Measurements from ENCODE around the gene CAPN10. TPM values are rescaled to one million over a fixed set of nuclear protein-coding genes. Genes with fewer than 3 reads are reported as not detected.

Gene CAPN10
- total and polyA plus RNA-seq, 4 donors, result 15.0 to 50.8 (median 41.8) TPM

- no peaks in the 10 kb centered on the region for H3K36me3 ChIP-seq (ENCODE audit: control insufficient read depth, insufficient read depth, low read length)
- peaks cover 10% of the 10 kb centered on the region for H3K4me1 ChIP-seq (ENCODE audit: control insufficient read depth, insufficient read depth, low read length)
- peaks cover 5% of the 10 kb centered on the region for H3K27me3 ChIP-seq (ENCODE audit: control insufficient read depth, insufficient read depth, low read length)
- DNase-seq (ENCODE audit: low read depth in 4 of 6, low spot score in 6 of 6), result no peak
- WGBS (ENCODE audit: insufficient coverage), result 88% methylated on average over 5 of the region's 6 CpGs
- no peak overlapping the region for H3K4me3 ChIP-seq (ENCODE audit: low read depth, low read length)
- H3K9me3 ChIP-seq (ENCODE audit: control insufficient read depth, insufficient read depth, low read length), result no peaks in the 10 kb centered on the region
- no peak overlapping the region for H3K27ac ChIP-seq (ENCODE audit: low read depth, low read length)
Measured at GRCh38 chr2:240648155-240648649, 61.7 kb downstream of the CAPN10 start.

Other genes with a start within 250 kb of the CAPN10 start
- gene GPC1, start 151.1 kb upstream of the CAPN10 start, total RNA-seq, result 10 to 100 TPM; 27.2 to 33.2 TPM
- 100 to 1,000 TPM; 201 to 216 TPM for gene GPC1, start 151.1 kb upstream of the CAPN10 start, polyA plus RNA-seq (ENCODE audit: insufficient read length in 2 of 2)
- 10 to 100 TPM in 1 of 2 donors, 1 to 10 TPM in 1; 7.8 to 13.2 TPM for gene ANKMY1, start 28.7 kb upstream of the CAPN10 start, total RNA-seq
- gene ANKMY1, start 28.7 kb upstream of the CAPN10 start, polyA plus RNA-seq (ENCODE audit: insufficient read length in 2 of 2), result 10 to 100 TPM; 13.6 to 27.5 TPM
- gene DUSP28, start 26.4 kb upstream of the CAPN10 start, total RNA-seq, result 1 to 10 TPM; 4.1 to 4.8 TPM
- gene DUSP28, start 26.4 kb upstream of the CAPN10 start, polyA plus RNA-seq (ENCODE audit: insufficient read length in 2 of 2), result 10 to 100 TPM; 11.0 TPM
- gene RNPEPL1, start 18.2 kb upstream of the CAPN10 start, total RNA-seq, result 10 to 100 TPM; 11.3 to 16.1 TPM
- gene RNPEPL1, start 18.2 kb upstream of the CAPN10 start, polyA plus RNA-seq (ENCODE audit: insufficient read length in 2 of 2), result 10 to 100 TPM; 38.3 to 41.8 TPM
- 1 to 10 TPM; 2.1 to 2.6 TPM for gene GPR35, start 38.7 kb downstream of the CAPN10 start, total RNA-seq
- 1 to 10 TPM; 1.9 to 3.9 TPM for gene GPR35, start 38.7 kb downstream of the CAPN10 start, polyA plus RNA-seq (ENCODE audit: insufficient read length in 2 of 2)
- gene AQP12B, start 96.2 kb downstream of the CAPN10 start, total RNA-seq, result not detected
- under 1 TPM; 0.44 to 0.56 TPM for gene AQP12B, start 96.2 kb downstream of the CAPN10 start, polyA plus RNA-seq (ENCODE audit: insufficient read length in 2 of 2)
- not detected for gene AQP12A, start 105.1 kb downstream of the CAPN10 start, total RNA-seq
- under 1 TPM in 1 of 2 donors, not detected in 1; 0.62 TPM for gene AQP12A, start 105.1 kb downstream of the CAPN10 start, polyA plus RNA-seq (ENCODE audit: insufficient read length in 2 of 2)
- gene KIF1A, start 233.5 kb downstream of the CAPN10 start, total RNA-seq, result 100 to 1,000 TPM; 125 to 186 TPM
- gene KIF1A, start 233.5 kb downstream of the CAPN10 start, polyA plus RNA-seq (ENCODE audit: insufficient read length in 2 of 2), result 100 to 1,000 TPM; 449 to 519 TPM

Data from spinal cord (tissue), 10 donors.